ENCODE data around the gene DUSP9.
"Not testable (repeated sequence)": the region's sequence is repeated elsewhere in the genome, so short reads cannot be mapped to it uniquely, and the experiment has no call there.

Gene DUSP9

DNA sequence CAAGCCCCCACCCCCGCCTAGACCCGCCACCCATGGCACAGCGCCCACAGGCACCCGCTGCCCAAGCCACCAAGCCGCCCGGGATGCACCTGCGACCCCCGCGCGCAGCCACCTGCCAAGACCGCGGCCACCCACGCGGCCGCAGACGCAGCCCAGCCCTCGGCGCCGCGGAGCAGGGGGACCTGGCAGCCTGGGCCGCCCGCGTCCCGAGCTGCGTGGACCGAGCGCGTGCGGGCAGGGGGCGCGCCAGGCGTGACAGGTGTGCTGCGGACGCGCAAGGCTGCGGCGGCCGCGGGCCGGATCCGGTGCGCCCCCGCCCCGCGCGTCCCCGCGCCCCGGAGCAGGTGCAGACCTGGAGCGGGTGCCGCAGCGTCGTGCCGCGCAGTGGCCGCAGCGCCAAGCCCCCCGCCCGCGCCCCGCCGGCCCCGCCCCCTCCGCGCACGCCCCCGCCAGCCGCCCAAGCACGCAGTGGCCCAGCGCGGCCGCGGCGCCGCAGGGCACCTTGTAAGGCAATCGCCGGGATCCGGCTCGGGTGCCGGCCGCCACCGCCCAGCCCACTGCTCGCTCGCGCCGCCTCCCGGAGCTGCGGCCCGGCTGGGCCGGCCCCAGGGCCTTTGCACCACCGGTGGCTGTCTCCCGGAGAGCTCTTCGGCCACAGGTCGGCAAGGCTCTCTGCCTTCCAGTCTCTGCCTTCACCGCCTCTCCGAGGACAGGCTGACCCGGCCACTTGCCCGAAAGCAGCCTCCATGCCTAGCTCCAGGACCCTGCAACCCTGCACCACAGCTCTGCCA lies 26.6 kb downstream of the DUSP9 start, which contains the start of gene PNCK:
PNCK (minus strand) TSS at position 386 of the 791 bp plus-strand sequence. CDS start 737 bp downstream, outside the sequence.
- FAIRE-seq, result no peak

GRCh38 chrX:153674219-153674851 lies 27.3 kb downstream of the DUSP9 start:
- no peak for FAIRE-seq

- FAIRE-seq, result no peak
Measured at GRCh38 chrX:153681175-153681574, 34.2 kb downstream of the DUSP9 start.

GRCh38 chrX:153683486-153683885 lies 36.5 kb downstream of the DUSP9 start:
- FAIRE-seq, result not testable (repeated sequence)

DNA sequence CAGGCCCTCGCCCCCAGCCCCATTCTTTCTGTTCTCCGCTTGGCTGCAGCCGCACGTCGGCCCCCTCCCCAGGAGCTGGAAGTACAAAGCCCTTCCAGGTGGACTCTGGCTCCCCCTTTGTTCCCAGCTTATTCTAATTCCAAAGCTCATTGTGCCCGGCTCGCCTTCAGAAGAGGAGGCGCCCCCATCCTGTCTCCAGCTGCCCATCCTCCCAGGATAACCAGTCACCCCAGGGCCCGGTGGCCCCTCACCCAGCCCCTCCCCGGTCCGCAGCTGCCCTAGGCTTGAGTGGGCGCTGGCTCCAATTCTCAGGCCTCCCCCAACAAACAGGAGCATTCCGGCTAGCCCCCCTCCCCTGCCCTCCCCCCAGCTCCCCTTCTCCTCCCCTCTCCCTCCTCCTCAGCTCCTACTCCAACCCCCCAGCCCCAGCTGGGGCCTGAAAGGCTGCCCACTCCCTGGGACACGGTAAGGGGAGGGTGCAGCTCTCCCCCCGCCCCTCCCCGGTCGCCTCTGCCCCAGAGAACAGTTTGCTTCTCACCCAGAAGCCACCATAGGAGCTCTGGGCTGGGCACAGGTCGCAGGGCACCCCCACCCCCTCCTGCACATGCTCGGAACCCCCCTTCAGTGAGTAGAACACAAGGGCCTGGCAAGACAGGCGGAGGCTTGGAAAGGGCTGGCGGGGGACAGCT lies 37.6 kb downstream of the DUSP9 start:
- FAIRE-seq, result no peak

- no peak for FAIRE-seq
Measured at GRCh38 chrX:153685156-153685536, 38.1 kb downstream of the DUSP9 start.

DNA sequence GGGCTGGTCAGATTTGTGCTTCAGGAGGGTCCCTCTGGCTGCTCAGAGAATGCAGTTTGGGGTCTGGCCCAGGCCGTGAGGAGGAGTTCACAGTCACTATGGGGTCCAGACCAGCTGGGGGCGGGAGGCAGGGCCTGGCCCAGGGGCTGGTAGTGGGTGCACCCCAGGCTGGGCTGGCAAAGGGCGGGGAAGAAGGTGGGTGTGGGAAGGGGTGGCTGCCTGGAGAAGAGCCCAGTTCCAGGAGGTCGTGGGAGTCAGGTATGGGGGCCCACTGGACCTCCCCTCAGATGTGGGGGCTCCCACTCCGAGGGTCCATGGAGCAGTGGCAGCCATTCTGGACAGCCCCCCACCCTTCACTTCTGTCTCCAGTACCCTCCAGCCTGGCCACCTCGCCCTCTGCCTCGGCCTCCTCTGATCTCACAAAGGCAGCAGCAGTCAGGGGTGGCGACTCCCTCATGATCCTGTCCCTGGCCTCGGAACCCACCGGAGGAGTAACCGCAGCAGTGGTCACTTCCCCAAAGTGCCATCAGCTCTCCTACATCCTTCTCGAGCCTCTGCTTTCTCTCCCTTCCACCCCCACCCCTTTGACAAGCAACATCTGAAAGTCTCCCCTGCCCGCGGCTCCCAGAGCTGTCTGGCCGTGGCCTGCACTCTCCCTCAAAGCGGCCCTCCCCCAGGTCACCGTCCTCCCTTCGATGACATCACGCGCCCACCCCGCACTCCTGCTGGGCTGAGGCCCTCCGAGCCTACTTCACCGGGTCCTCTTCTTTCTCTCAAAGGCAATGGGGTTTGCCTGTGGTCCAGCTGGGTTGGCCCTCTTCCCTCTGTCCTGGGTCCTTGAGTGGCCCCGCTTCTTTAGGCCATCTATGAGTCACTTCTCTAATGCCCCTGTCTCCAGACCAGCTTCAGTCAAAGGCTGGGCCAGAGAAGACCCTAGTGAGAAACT lies 39.0 kb downstream of the DUSP9 start:
- FAIRE-seq, result no peak

DNA sequence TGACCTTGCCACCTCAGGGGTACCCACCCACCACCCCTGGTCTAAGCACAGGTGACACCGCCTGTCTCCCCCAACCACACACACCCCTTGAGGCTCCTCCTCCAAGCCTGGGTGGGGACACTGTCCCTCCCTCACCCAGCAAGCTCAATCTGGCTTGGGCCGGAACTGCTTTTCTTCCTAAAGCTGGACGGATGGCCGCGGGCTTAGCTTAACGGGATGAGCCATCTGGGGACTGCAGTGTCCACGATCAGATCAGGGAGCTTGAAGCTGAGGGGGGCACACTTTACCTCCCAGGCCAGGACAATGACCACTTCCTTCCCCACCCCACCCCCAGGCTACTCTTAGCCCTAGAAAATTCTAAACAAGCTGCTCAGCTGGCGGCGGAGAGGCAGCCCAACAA lies 39.7 kb downstream of the DUSP9 start:
- FAIRE-seq, result no peak

- no peak for FAIRE-seq
Measured at GRCh38 chrX:153687121-153688039, 40.4 kb downstream of the DUSP9 start, which contains the start of gene SLC6A8. TSS of gene SLC6A8 (plus strand) at chrX:153687926. CDS start at chrX:153688575, 649 bp downstream.

DNA sequence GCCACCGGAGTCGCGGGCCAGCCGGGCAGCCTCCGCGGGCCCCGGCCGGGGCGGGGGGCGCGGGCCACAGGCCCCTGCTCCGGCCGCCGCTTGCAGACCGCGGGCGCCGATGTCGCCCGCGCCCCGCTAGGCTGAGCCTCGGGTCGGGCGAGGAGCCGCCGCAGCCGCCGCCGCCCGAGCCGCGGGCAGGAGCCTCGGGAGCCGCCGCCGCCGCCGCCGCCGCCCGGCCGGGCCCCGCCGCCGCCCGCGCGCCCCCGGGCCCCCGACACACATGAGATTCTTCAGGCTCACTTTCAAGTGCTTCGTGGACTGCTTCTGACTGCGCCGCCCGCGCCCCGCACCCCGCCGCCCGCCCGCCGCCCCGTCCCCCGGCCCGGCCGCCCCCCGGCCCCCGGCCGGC lies 41.1 kb downstream of the DUSP9 start:
- no peak for FAIRE-seq

- FAIRE-seq, result no peak
Measured at GRCh38 chrX:153688506-153688905, 41.5 kb downstream of the DUSP9 start.

DNA sequence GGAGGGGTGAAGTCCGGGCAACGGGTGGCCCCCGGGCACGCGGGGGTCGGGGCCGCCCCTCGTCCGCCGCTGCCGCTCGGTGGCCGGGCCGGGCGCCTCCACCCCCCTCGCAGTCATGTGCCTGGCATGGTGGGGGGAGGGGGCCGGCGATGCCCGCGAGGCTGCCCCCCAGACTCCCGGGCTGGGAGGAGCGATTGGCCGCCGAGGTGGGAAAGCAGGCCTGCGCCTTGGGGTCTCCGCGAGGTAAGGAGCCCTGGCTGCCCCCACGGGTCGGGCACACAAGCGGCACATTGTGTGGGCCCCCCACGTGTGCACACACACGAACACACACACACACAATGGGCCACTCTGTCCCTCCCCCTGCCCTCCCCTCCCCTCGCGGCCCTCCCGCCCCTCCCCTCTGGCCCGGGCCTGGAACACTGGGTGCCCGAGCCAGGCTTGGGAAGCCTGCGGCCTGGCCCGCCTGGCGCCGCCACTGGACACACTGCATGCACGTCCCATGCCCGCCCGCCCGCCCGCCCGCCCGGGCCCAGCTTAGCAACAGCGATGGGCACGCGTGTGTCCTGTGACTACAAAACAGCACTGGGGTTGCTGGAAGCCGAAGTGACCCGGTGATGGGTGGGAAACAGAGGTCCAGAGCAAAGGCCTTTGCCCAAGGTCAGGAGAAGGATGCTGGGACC lies 42.0 kb downstream of the DUSP9 start:
- no peak for FAIRE-seq

- FAIRE-seq, result no peak
Measured at GRCh38 chrX:153689654-153690465, 42.9 kb downstream of the DUSP9 start.

DNA sequence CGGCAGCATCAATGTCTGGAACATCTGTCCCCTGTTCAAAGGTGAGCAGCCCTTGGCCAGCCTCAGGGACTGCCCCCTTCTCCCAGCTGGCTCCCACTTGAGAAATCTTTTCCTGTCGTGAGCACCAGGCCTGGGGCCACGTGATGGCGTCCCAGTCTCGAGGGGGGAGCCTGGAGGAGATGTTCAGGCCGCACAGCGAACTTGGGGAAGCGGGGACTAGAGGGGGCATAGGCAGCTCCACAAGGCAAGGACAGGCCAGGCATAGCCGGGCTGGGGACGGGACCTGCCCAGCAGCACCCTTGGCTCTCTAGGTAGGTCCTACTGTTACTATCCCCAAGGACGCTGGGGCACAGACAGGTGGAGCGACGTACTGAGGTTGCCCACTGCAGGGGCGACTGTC lies 43.5 kb downstream of the DUSP9 start:
- no peak for FAIRE-seq

- FAIRE-seq, result not testable (repeated sequence)
Measured at GRCh38 chrX:153691032-153691827, 44.2 kb downstream of the DUSP9 start.

GRCh38 chrX:153692003-153692402 lies 45.0 kb downstream of the DUSP9 start:
- FAIRE-seq, result no peak

- FAIRE-seq, result no peak
Measured at GRCh38 chrX:153692611-153693156, 45.7 kb downstream of the DUSP9 start.

DNA sequence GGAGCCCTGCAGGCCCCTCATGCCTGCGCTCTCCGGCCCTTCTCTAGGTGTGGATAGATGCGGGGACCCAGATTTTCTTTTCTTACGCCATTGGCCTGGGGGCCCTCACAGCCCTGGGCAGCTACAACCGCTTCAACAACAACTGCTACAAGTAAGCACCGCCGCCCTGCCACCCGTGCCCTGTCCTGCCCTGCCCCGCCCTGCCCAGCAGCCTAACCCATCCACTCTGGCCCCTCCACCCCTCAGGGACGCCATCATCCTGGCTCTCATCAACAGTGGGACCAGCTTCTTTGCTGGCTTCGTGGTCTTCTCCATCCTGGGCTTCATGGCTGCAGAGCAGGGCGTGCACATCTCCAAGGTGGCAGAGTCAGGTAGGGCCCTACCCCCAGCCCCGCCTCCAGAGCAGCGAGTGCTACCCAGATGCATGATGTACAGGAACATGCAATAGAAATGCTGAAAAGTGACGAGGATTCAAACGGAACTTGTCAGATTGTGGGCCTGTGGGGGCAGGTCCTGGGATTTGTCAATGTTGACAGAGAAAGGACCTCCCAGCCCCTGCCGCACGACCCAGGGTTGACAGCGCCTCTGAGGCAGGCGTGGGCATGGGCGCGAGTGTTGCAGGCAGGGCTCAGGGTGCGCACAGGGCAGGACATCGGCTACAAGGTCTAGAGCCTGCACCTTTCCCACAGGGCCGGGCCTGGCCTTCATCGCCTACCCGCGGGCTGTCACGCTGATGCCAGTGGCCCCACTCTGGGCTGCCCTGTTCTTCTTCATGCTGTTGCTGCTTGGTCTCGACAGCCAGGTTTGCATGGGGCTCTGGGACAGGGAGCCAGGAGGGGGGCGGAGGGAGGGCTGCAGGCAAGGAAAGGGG lies 46.4 kb downstream of the DUSP9 start:
- no peak for FAIRE-seq
